GM19099 (cell line): ENCODE measurements around the gene AMOTL1.

Source experiments
- POLR2A ChIP-seq: IDR thresholded peaks from 3 replicates; pipeline ENCODE4 v1.6.1; 2011; ENCODE audit warnings: low read depth; ENCODE audit not compliant: insufficient read length; ENCODE audit errors: extremely low read depth

The AMOTL1 gene

GRCh38 chr11:94920311-94920710 is 152.2 kb downstream of the AMOTL1 start:
- TF ChIP-seq POLR2A: no peak

GRCh38 chr11:94922321-94923003 is 154.3 kb downstream of the AMOTL1 start:
- TF ChIP-seq POLR2A: no peak

GRCh38 chr11:94923004-94923334 is 154.8 kb downstream of the AMOTL1 start:
- no peak for TF ChIP-seq POLR2A

- no peak for TF ChIP-seq POLR2A
Measured at GRCh38 chr11:94924171-94924572, 156.0 kb downstream of the AMOTL1 start.

- TF ChIP-seq POLR2A: no peak
Measured at GRCh38 chr11:94924612-94925011, 156.5 kb downstream of the AMOTL1 start.

- no peak for TF ChIP-seq POLR2A
Measured at GRCh38 chr11:94925422-94926270, 157.5 kb downstream of the AMOTL1 start.

GRCh38 chr11:94926271-94926625 is 158.1 kb downstream of the AMOTL1 start:
- no peak for TF ChIP-seq POLR2A
